GM18520 (cell line): ENCODE data around the gene LIPK.

ENCODE experiments used
- ATAC-seq: cut with Tn5 transposase; IDR thresholded peaks from one replicate; pipeline ENCODE4 v1.9.1; 2021; ENCODE audit not compliant: unreplicated experiment

LIPK gene

GRCh38 chr10:88781206-88781605, 75.2 kb downstream of the LIPK start:
- ATAC-seq: no peak

GRCh38 chr10:88782222-88782621, 76.2 kb downstream of the LIPK start:
- no peak for ATAC-seq

GRCh38 chr10:88783724-88784123, 77.7 kb downstream of the LIPK start:
- no peak for ATAC-seq

GRCh38 chr10:88786032-88786770, 80.2 kb downstream of the LIPK start:
- no peak for ATAC-seq

GRCh38 chr10:88787463-88787862, 81.4 kb downstream of the LIPK start:
- ATAC-seq: no peak

GRCh38 chr10:88788924-88789323, 82.9 kb downstream of the LIPK start:
- no peak for ATAC-seq

GRCh38 chr10:88791924-88792323, 85.9 kb downstream of the LIPK start:
- no peak for ATAC-seq

- no peak for ATAC-seq
Measured at GRCh38 chr10:88792661-88793060, 86.6 kb downstream of the LIPK start.

- ATAC-seq: no peak
Measured at GRCh38 chr10:88793712-88794299, 87.8 kb downstream of the LIPK start.

GRCh38 chr10:88794731-88795130, 88.7 kb downstream of the LIPK start:
- no peak for ATAC-seq

- ATAC-seq: no peak
Measured at GRCh38 chr10:88800152-88801125, 94.4 kb downstream of the LIPK start.
